ENCODE data around the gene C2CD2.

DNA sequence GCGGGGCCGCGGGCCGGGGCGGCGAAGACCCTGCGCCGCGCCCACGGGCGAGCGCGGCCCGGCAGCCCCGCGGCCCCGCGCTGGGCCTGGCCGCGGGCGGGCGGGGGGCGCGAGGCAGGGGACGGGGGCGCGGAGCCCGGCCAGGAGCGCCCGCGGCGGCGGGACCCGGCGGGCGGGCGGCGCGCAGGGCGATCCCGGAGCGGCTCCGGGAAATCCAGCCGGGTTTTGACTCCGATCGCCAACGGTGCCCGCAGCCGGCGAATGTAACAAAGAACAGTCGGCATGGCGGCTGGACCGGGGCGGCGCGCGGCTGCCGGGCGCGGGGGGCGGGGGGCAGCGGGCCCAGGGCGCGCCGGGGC lies 75.0 kb downstream of the C2CD2 start:
- TF ChIP-seq SPI1 (IDR thresholded peaks at IDR 0.05; ENCODE audit: low read depth, low read length) (no peak), POLR2A (IDR thresholded peaks at IDR 0.05; ENCODE audit: low read depth, low read length) (no peak), TAF1 (IDR thresholded peaks at IDR 0.05; ENCODE audit: low read depth, low read length) (no peak), POLR2AphosphoS5 (IDR thresholded peaks at IDR 0.05; ENCODE audit: low read depth, low read length) (no peak), PAX5 (IDR thresholded peaks at IDR 0.05; ENCODE audit: insufficient read depth, low read length, severe bottlenecking) (no peak)

All from GM12891 (cell line).